ENCODE results near the gene EFNA5. TPM values are rescaled to one million over a fixed set of nuclear protein-coding genes. Genes with fewer than 3 reads are reported as not detected.

The EFNA5 gene
- total RNA-seq, 1 experiment from 2014 or later, result 51.2 TPM

GRCh38 chr5:107549567-107549966, 121.2 kb downstream of the EFNA5 start:
- H3K4me3 Mint-ChIP-seq (ENCODE audit: unreplicated experiment), result no peak overlapping the region
- H3K27ac Mint-ChIP-seq (ENCODE audit: low read depth, unreplicated experiment), result no peak overlapping the region
- ChIA-PET CTCF (interaction anchor here (1.0 kb wide), 1 partner anchor 1275 kb away, joined by 3 read pairs; no protein-coding TSS in a partner anchor), POLR2A (interaction anchor here (1.3 to 10.3 kb wide), 2 partner anchors 21 to 161 kb away, joined by 5 to 174 read pairs; no protein-coding TSS in a partner anchor)
- no peak for TF ChIP-seq CTCF (IDR thresholded peaks at IDR 0.05; ENCODE audit: unreplicated experiment)
- intact Hi-C loops (cut with micrococcal nuclease), result no loop called here
- no peak for DNase-seq (ENCODE audit: unreplicated experiment)
- peaks cover 14% of the 10 kb centered on the region for H3K36me3 Mint-ChIP-seq (ENCODE audit: insufficient read depth, unreplicated experiment)
- H3K4me1 Mint-ChIP-seq (ENCODE audit: insufficient read depth, unreplicated experiment), result peaks cover 11% of the 10 kb centered on the region
- no peaks in the 10 kb centered on the region for H3K27me3 Mint-ChIP-seq (ENCODE audit: insufficient read depth, unreplicated experiment)
- BruUV-seq (replicated peaks), result no TSS peak
- H3K9me3 Mint-ChIP-seq (ENCODE audit: unreplicated experiment), result no peaks in the 10 kb centered on the region

- Mint-ChIP-seq H3K27me3 (ENCODE audit: insufficient read depth, unreplicated experiment) (no peaks in the 10 kb centered on the region), H3K4me1 (ENCODE audit: insufficient read depth, unreplicated experiment) (peaks cover 10% of the 10 kb centered on the region), H3K4me3 (ENCODE audit: unreplicated experiment) (no peak overlapping the region), H3K27ac (ENCODE audit: low read depth, unreplicated experiment) (no peak overlapping the region), H3K9me3 (ENCODE audit: unreplicated experiment) (no peaks in the 10 kb centered on the region), H3K36me3 (ENCODE audit: insufficient read depth, unreplicated experiment) (peaks cover 20% of the 10 kb centered on the region)
- CTCF ChIA-PET, result no interaction called here
- POLR2A ChIA-PET, result interaction anchor here (0.6 to 10.3 kb wide), 5 partner anchors 12 to 159 kb away, joined by 3 to 174 read pairs (median 3); no protein-coding TSS in a partner anchor
- BruUV-seq (replicated peaks), result no TSS peak
- no peak for TF ChIP-seq CTCF (IDR thresholded peaks at IDR 0.05; ENCODE audit: unreplicated experiment)
- intact Hi-C loops (cut with micrococcal nuclease), result no loop called here
- no peak for DNase-seq (ENCODE audit: unreplicated experiment)
Measured at GRCh38 chr5:107548477-107548876, 122.3 kb downstream of the EFNA5 start.

- H3K27me3 Mint-ChIP-seq (ENCODE audit: insufficient read depth, unreplicated experiment), result no peaks in the 10 kb centered on the region
- H3K27ac Mint-ChIP-seq (ENCODE audit: low read depth, unreplicated experiment), result no peak overlapping the region
- POLR2A ChIA-PET, result interaction anchor here (0.8 to 10.3 kb wide), 5 partner anchors 10 to 121 kb away, joined by 3 to 174 read pairs (median 3); no protein-coding TSS in a partner anchor
- H3K36me3 Mint-ChIP-seq (ENCODE audit: insufficient read depth, unreplicated experiment), result peaks cover 23% of the 10 kb centered on the region
- H3K4me3 Mint-ChIP-seq (ENCODE audit: unreplicated experiment), result no peak overlapping the region
- CTCF ChIA-PET, result interaction anchor here (0.6 to 2.0 kb wide), 2 partner anchors 25 to 98 kb away, joined by 3 to 8 read pairs; no protein-coding TSS in a partner anchor
- intact Hi-C loops (cut with micrococcal nuclease), result no loop called here
- DNase-seq (ENCODE audit: unreplicated experiment), result no peak
- H3K9me3 Mint-ChIP-seq (ENCODE audit: unreplicated experiment), result no peaks in the 10 kb centered on the region
- no peak for TF ChIP-seq CTCF (IDR thresholded peaks at IDR 0.05; ENCODE audit: unreplicated experiment)
- peaks cover 23% of the 10 kb centered on the region for H3K4me1 Mint-ChIP-seq (ENCODE audit: insufficient read depth, unreplicated experiment)
- no TSS peak for BruUV-seq (replicated peaks)
Measured at GRCh38 chr5:107546719-107547118, 124.0 kb downstream of the EFNA5 start.

- BruUV-seq (replicated peaks), result no TSS peak
- TF ChIP-seq CTCF (IDR thresholded peaks at IDR 0.05; ENCODE audit: unreplicated experiment), result no peak
- intact Hi-C loops (cut with micrococcal nuclease), result no loop called here
- ChIA-PET CTCF (interaction anchor here (0.8 to 2.1 kb wide), 5 partner anchors 10 to 157 kb away, joined by 3 to 8 read pairs (median 7); no protein-coding TSS in a partner anchor), POLR2A (interaction anchor here (1.2 to 10.3 kb wide), 3 partner anchors 10 to 125 kb away, joined by 3 to 174 read pairs (median 63); no protein-coding TSS in a partner anchor)
- H3K36me3 Mint-ChIP-seq (ENCODE audit: insufficient read depth, unreplicated experiment), result peaks cover 17% of the 10 kb centered on the region
- no peaks in the 10 kb centered on the region for H3K9me3 Mint-ChIP-seq (ENCODE audit: unreplicated experiment)
- H3K27ac Mint-ChIP-seq (ENCODE audit: low read depth, unreplicated experiment), result no peak overlapping the region
- DNase-seq (ENCODE audit: unreplicated experiment), result no peak
- peaks cover 23% of the 10 kb centered on the region for H3K4me1 Mint-ChIP-seq (ENCODE audit: insufficient read depth, unreplicated experiment)
- no peak overlapping the region for H3K4me3 Mint-ChIP-seq (ENCODE audit: unreplicated experiment)
- H3K27me3 Mint-ChIP-seq (ENCODE audit: insufficient read depth, unreplicated experiment), result no peaks in the 10 kb centered on the region
Measured at GRCh38 chr5:107545486-107545885, 125.3 kb downstream of the EFNA5 start.

Data from MCF 10A (cell line).